ENCODE results near the gene PIK3CD.
A peak's percentile ranks its signal among the peaks of the same experiment; 100 is the strongest.

PIK3CD gene

GRCh38 chr1:9719978-9720722, 68.6 kb downstream of the PIK3CD start:
- Histone ChIP-seq H3K36me3 (ENCODE audit: control insufficient read depth, insufficient read depth, low read length) (no peaks in the 10 kb centered on the region), H3K27me3 (ENCODE audit: control insufficient read depth, insufficient read depth, low read length) (no peaks in the 10 kb centered on the region)
- no peak for TF ChIP-seq CTCF (IDR thresholded peaks at IDR 0.05)

GRCh38 chr1:9720785-9721605, 69.5 kb downstream of the PIK3CD start:
- Histone ChIP-seq H3K36me3 (ENCODE audit: control insufficient read depth, insufficient read depth, low read length) (no peaks in the 10 kb centered on the region), H3K4me2 (ENCODE audit: low read length) (no peak overlapping the region), H3K27me3 (ENCODE audit: control insufficient read depth, insufficient read depth, low read length) (no peaks in the 10 kb centered on the region), H3K27ac (no peak overlapping the region), H2AFZ (no peak overlapping the region), H3K4me1 (no peaks in the 10 kb centered on the region), H3K9ac (no peak overlapping the region), H3K9me3 (ENCODE audit: control insufficient read depth, low read length) (no peaks in the 10 kb centered on the region), H3K4me3 (ENCODE audit: low read depth, low read length) (no peak overlapping the region), H3K79me2 (no peaks in the 10 kb centered on the region)
- TF ChIP-seq CTCF (IDR thresholded peaks at IDR 0.05): no peak

More at GRCh38 chr1:9719978-9720722, 68.6 kb downstream of the PIK3CD start:
- H3K79me2 ChIP-seq: no peaks in the 10 kb centered on the region
- H3K4me2 ChIP-seq (ENCODE audit: low read length): no peak overlapping the region
- no peak overlapping the region for H3K4me3 ChIP-seq (ENCODE audit: low read depth, low read length)
- H3K4me1 ChIP-seq: no peaks in the 10 kb centered on the region
- no peak overlapping the region for H3K27ac ChIP-seq
- no peaks in the 10 kb centered on the region for H3K9me3 ChIP-seq (ENCODE audit: control insufficient read depth, low read length)
- no peak overlapping the region for H2AFZ ChIP-seq
- H3K9ac ChIP-seq: no peak overlapping the region

- H3K9ac ChIP-seq: no peak overlapping the region
- no peaks in the 10 kb centered on the region for H3K4me1 ChIP-seq
- H3K9me3 ChIP-seq (ENCODE audit: control insufficient read depth, low read length): no peaks in the 10 kb centered on the region
- H2AFZ ChIP-seq: no peak overlapping the region
- no peaks in the 10 kb centered on the region for H3K79me2 ChIP-seq
- no peaks in the 10 kb centered on the region for H3K36me3 ChIP-seq (ENCODE audit: control insufficient read depth, insufficient read depth, low read length)
- peak; percentile 23 for TF ChIP-seq CTCF (IDR thresholded peaks at IDR 0.05)
- H3K4me2 ChIP-seq (ENCODE audit: low read length): no peak overlapping the region
- no peaks in the 10 kb centered on the region for H3K27me3 ChIP-seq (ENCODE audit: control insufficient read depth, insufficient read depth, low read length)
- H3K4me3 ChIP-seq (ENCODE audit: low read depth, low read length): no peak overlapping the region
- H3K27ac ChIP-seq: no peak overlapping the region
Measured at GRCh38 chr1:9721606-9722377, 70.3 kb downstream of the PIK3CD start.

GRCh38 chr1:9722378-9722749, 70.8 kb downstream of the PIK3CD start:
- TF ChIP-seq CTCF (IDR thresholded peaks at IDR 0.05): no peak
- Histone ChIP-seq H3K27me3 (ENCODE audit: control insufficient read depth, insufficient read depth, low read length) (no peaks in the 10 kb centered on the region), H3K9ac (no peak overlapping the region), H3K4me1 (no peaks in the 10 kb centered on the region), H3K36me3 (ENCODE audit: control insufficient read depth, insufficient read depth, low read length) (no peaks in the 10 kb centered on the region), H3K4me2 (ENCODE audit: low read length) (no peak overlapping the region), H3K27ac (no peak overlapping the region), H3K9me3 (ENCODE audit: control insufficient read depth, low read length) (no peaks in the 10 kb centered on the region), H2AFZ (no peak overlapping the region), H3K4me3 (ENCODE audit: low read depth, low read length) (no peak overlapping the region), H3K79me2 (no peaks in the 10 kb centered on the region)

Measured in parathyroid adenoma (tissue), 2 donors.